Vagina (tissue), 2 donors: ENCODE results near the gene MED15.

Experiments
- POLR2A ChIP-seq, 2 donors: fragments of 450-650 bp; IDR thresholded peaks; one replicate each; pipeline ENCODE4 v1.6.1; 2017; ENCODE audit warnings: antibody characterized with exemption in 2 of 2, mild to moderate bottlenecking in 2 of 2, moderate library complexity in 2 of 2
- TF ChIP-seq, protein P1 (sequence below), 3 experiments: fragments of 450-650 bp in 2 of 3; fragments of 200-600 bp in 1 of 3; sonication (generic) in 1 of 3; IDR thresholded peaks; one replicate each; pipeline ENCODE4 v1.5.1; 2017 to 2019; ENCODE audit warnings: antibody characterized with exemption in 3 of 3, mild to moderate bottlenecking in 2 of 3, moderate library complexity in 2 of 3

DNA sequence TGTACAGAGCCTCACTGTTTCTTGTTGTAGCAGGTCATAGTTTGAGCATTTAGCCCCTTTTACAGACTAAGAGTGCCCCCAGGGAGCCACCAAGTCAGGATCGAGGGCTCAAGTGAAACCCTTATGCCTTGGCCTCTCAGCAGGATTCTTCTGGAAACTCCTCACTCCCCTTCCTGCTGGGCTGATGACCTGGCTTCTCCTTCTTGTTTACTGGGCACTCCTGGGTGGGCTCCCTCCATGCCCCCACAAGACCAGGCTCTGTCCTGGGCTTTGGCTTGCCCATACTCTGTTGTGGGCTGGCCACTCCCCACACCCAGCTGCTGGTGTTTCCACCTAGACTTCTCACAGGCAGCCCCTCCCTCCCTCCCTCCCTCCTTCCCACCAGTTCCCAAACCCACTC, 69.6 kb downstream of the MED15 start:
- TF ChIP-seq, protein P1, sequence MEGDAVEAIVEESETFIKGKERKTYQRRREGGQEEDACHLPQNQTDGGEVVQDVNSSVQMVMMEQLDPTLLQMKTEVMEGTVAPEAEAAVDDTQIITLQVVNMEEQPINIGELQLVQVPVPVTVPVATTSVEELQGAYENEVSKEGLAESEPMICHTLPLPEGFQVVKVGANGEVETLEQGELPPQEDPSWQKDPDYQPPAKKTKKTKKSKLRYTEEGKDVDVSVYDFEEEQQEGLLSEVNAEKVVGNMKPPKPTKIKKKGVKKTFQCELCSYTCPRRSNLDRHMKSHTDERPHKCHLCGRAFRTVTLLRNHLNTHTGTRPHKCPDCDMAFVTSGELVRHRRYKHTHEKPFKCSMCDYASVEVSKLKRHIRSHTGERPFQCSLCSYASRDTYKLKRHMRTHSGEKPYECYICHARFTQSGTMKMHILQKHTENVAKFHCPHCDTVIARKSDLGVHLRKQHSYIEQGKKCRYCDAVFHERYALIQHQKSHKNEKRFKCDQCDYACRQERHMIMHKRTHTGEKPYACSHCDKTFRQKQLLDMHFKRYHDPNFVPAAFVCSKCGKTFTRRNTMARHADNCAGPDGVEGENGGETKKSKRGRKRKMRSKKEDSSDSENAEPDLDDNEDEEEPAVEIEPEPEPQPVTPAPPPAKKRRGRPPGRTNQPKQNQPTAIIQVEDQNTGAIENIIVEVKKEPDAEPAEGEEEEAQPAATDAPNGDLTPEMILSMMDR (IDR thresholded peaks at IDR 0.05), result no peak
- no peak for TF ChIP-seq POLR2A (IDR thresholded peaks at IDR 0.05)
